Calu3 (cell line): ENCODE results near the gene FHIT. TPM values are rescaled to one million over a fixed set of nuclear protein-coding genes. Genes with fewer than 3 reads are reported as not detected.
"Not testable (repeated sequence)": the region's sequence is repeated elsewhere in the genome, so short reads cannot be mapped to it uniquely, and the experiment has no call there.

Experiments used
- BruUV-seq: library from RNA; stranded (reverse); fragments of 400-500 nt; replicated peaks from 2 replicates; lab custom pipeline; 2021; lab: Mats Ljungman, UMichigan
- CTCF ChIA-PET: fragments of 300-600 bp; sonication (Branson Sonifier 250); formaldehyde crosslinking; loops from one replicate; lab custom pipeline; 2022; ENCODE audit warnings: antibody characterized with exemption; lab: Charles Lee
- DNase-seq: peaks from one replicate; pipeline ENCODE4 v3.0.0; 2022
- H3K27ac Mint-ChIP-seq: one replicate; pipeline ENCODE4 v1.8.0; 2022; ENCODE audit warnings: mixed read lengths; ENCODE audit not compliant: unreplicated experiment
- H3K27me3 Mint-ChIP-seq: one replicate; pipeline ENCODE4 v1.8.0; 2022; ENCODE audit warnings: mixed read lengths; ENCODE audit not compliant: unreplicated experiment
- H3K36me3 Mint-ChIP-seq: one replicate; pipeline ENCODE4 v1.8.0; 2022; ENCODE audit warnings: mild to moderate bottlenecking, moderate library complexity, mixed read lengths; ENCODE audit not compliant: insufficient read depth, unreplicated experiment
- H3K4me1 Mint-ChIP-seq: one replicate; pipeline ENCODE4 v1.8.0; 2022; ENCODE audit warnings: mild to moderate bottlenecking, low read depth, mixed read lengths; ENCODE audit not compliant: unreplicated experiment
- H3K4me3 Mint-ChIP-seq: one replicate; pipeline ENCODE4 v1.8.0; 2022; ENCODE audit warnings: mild to moderate bottlenecking, low read depth, moderate library complexity, mixed read lengths; ENCODE audit not compliant: unreplicated experiment
- H3K9me3 Mint-ChIP-seq: one replicate; pipeline ENCODE4 v1.8.0; 2022; ENCODE audit warnings: low read depth, mixed read lengths; ENCODE audit not compliant: unreplicated experiment
- intact Hi-C: fragments of 100-400 bp; cut with micrococcal nuclease; formaldehyde crosslinking; loops from one replicate; pipeline ENCODE4 v1.10.0; 2022; ENCODE audit not compliant: unreplicated experiment
- total RNA-seq: library from RNA; stranded (reverse); gene quantifications from 2 replicates; pipeline ENCODE4 v1.2.3, GENCODE V29; 2022
- TF ChIP-seq, protein P1 (sequence below): fragments of 200-600 bp; IDR thresholded peaks from one replicate; pipeline ENCODE4 v1.8.0; 2022; ENCODE audit warnings: antibody characterized with exemption; ENCODE audit not compliant: unreplicated experiment

Gene FHIT
- total RNA-seq, 1 experiment from 2014 or later = 6.2 TPM

- no peak overlapping the region for H3K4me3 Mint-ChIP-seq
- intact Hi-C loops = no loop called here
- CTCF ChIA-PET = no interaction called here
- DNase-seq = no peak
- TF ChIP-seq, protein P1, sequence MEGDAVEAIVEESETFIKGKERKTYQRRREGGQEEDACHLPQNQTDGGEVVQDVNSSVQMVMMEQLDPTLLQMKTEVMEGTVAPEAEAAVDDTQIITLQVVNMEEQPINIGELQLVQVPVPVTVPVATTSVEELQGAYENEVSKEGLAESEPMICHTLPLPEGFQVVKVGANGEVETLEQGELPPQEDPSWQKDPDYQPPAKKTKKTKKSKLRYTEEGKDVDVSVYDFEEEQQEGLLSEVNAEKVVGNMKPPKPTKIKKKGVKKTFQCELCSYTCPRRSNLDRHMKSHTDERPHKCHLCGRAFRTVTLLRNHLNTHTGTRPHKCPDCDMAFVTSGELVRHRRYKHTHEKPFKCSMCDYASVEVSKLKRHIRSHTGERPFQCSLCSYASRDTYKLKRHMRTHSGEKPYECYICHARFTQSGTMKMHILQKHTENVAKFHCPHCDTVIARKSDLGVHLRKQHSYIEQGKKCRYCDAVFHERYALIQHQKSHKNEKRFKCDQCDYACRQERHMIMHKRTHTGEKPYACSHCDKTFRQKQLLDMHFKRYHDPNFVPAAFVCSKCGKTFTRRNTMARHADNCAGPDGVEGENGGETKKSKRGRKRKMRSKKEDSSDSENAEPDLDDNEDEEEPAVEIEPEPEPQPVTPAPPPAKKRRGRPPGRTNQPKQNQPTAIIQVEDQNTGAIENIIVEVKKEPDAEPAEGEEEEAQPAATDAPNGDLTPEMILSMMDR = no peak
- no peaks in the 10 kb centered on the region for H3K27me3 Mint-ChIP-seq
- no peaks in the 10 kb centered on the region for H3K36me3 Mint-ChIP-seq
- H3K4me1 Mint-ChIP-seq = peaks cover 9% of the 10 kb centered on the region
- no peak overlapping the region for H3K27ac Mint-ChIP-seq
- BruUV-seq = no TSS peak
- no peaks in the 10 kb centered on the region for H3K9me3 Mint-ChIP-seq
These were observed 698.7 kb downstream of the FHIT start for GRCh38 chr3:60552581-60552980.

DNA sequence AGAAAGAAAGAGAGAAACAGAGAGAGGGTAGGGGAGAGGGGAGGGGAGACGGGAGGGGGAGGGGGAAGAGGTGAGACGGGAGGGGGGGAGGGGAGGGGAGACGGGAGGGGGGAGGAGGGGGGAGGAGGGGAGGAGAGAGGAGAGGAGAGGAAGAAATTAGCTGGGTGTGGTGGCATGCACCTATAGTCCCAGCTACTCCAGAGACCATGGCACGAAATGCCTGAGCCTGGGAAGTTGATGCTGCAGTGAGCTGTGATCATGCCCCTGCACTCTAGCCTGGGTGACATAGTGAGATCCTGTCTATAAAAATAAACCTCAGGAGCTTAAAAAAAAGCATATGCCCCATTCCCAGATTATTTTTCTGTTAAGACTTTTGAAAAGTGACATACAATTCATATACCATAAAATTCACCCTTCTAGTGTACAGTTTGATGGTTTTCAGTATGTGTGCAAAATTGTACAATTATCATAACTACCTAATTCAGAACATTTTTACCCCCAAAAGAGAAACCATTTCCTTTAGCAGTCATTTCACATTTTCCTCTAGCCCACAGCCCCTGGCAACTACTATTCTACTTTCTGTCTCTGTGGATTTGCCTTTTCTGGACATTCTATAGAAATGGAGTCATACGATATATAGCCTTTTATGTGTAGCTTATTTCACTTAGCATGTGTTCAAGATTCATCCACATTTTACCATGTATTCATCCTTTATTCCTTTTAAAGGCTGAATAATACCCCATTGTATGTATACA is 699.6 kb downstream of the FHIT start:
- DNase-seq = no peak
- H3K36me3 Mint-ChIP-seq = no peaks in the 10 kb centered on the region
- TF ChIP-seq, protein P1 = no peak
- no peak overlapping the region for H3K4me3 Mint-ChIP-seq
- no TSS peak for BruUV-seq
- H3K9me3 Mint-ChIP-seq = peaks cover 1% of the 10 kb centered on the region
- CTCF ChIA-PET = no interaction called here
- intact Hi-C loops = no loop called here
- H3K27me3 Mint-ChIP-seq = no peaks in the 10 kb centered on the region
- H3K27ac Mint-ChIP-seq = peak overlapping the region; percentile 1
- H3K4me1 Mint-ChIP-seq = peaks cover 9% of the 10 kb centered on the region

- BruUV-seq = no TSS peak
- intact Hi-C loops = no loop called here
- TF ChIP-seq, protein P1 = no peak
- CTCF ChIA-PET = no interaction called here
- Mint-ChIP-seq H3K9me3 (peaks cover 3% of the 10 kb centered on the region), H3K4me3 (no peak overlapping the region), H3K27me3 (no peaks in the 10 kb centered on the region), H3K27ac (no peak overlapping the region), H3K36me3 (no peaks in the 10 kb centered on the region), H3K4me1 (no peaks in the 10 kb centered on the region)
- no peak for DNase-seq
These were observed 701.4 kb downstream of the FHIT start for GRCh38 chr3:60549863-60550262.

DNA sequence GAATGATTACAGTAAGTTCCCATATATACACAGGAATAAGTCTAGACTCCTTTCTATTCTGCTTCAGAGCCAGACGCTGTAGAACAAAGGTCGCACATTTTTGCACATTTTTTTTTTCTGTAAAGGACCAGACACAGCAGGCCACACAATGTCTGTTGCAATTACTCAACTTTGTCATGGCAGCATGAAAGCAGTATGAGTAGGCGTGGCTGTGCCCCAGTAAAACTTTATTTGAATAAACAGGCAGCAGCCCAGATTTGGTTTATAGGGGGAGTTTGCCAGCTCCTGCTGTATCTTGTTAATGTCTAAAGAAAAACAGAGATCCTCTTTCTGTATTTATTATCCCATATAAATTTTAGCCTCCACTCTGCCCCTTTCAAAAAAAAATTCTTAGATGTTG is 708.3 kb downstream of the FHIT start:
- H3K27me3 Mint-ChIP-seq = no peaks in the 10 kb centered on the region
- H3K36me3 Mint-ChIP-seq = no peaks in the 10 kb centered on the region
- no peaks in the 10 kb centered on the region for H3K4me1 Mint-ChIP-seq
- H3K27ac Mint-ChIP-seq = no peak overlapping the region
- DNase-seq = no peak
- TF ChIP-seq, protein P1 = no peak
- BruUV-seq = no TSS peak
- peaks cover 3% of the 10 kb centered on the region for H3K9me3 Mint-ChIP-seq
- intact Hi-C loops = no loop called here
- CTCF ChIA-PET = no interaction called here
- no peak overlapping the region for H3K4me3 Mint-ChIP-seq

DNA sequence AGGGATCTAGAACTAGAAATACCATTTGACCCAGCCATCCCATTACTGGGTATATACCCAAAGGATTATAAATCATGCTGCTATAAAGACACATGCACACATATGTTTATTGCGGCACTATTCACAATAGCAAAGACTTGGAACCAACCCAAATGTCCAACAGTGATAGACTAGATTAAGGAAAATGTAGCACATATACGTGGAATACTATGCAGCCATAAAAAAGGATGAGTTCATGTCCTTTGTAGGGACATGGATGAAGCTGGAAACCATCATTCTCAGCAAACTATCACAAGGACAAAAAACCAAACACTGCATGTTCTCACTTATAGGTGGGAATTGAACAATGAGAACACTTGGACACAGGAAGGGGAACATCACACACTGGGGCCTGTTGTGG is 711.9 kb downstream of the FHIT start:
- H3K9me3 Mint-ChIP-seq, intact Hi-C loops, H3K27ac Mint-ChIP-seq, H3K4me3 Mint-ChIP-seq, BruUV-seq, H3K4me1 Mint-ChIP-seq, DNase-seq, H3K27me3 Mint-ChIP-seq, CTCF ChIA-PET, H3K36me3 Mint-ChIP-seq: not testable (repeated sequence)
